DOHH2 (cell line): Measurements from ENCODE around the gene ZNF737.

Experiments
- H3F3A ChIP-seq: fragments of 200-600 bp; sonication (generic), shearing (Covaris generic); 2 replicates; pipeline ENCODE4 v1.6.0; 2016; ENCODE audit warnings: antibody characterized with exemption, mild to moderate bottlenecking; ENCODE audit not compliant: control insufficient read depth, insufficient read depth
- H3K27ac ChIP-seq: fragments of 200-600 bp; sonication (generic); 2 replicates; pipeline ENCODE4 v1.5.1; 2014; ENCODE audit warnings: low read depth, mild to moderate bottlenecking, low read length, moderate library complexity
- H3K27me3 ChIP-seq: fragments of 200-600 bp; sonication (generic); 2 replicates; pipeline ENCODE4 v1.6.1; 2014; ENCODE audit warnings: mild to moderate bottlenecking, low read length, mixed read lengths; ENCODE audit not compliant: control insufficient read depth
- H3K36me3 ChIP-seq: fragments of 200-600 bp; sonication (generic); 2 replicates; pipeline ENCODE4 v1.6.1; 2014; ENCODE audit warnings: mild to moderate bottlenecking, low read length, moderate library complexity, mixed read lengths; ENCODE audit not compliant: control insufficient read depth
- H3K4me1 ChIP-seq: fragments of 200-600 bp; sonication (generic); 2 replicates; pipeline ENCODE4 v1.6.1; 2014; ENCODE audit warnings: mild to moderate bottlenecking, low read length, mixed read lengths; ENCODE audit not compliant: control insufficient read depth
- H3K4me2 ChIP-seq: fragments of 200-600 bp; sonication (generic); 2 replicates; pipeline ENCODE4 v1.6.0; 2014; ENCODE audit warnings: mild to moderate bottlenecking, low read length, moderate library complexity
- H3K4me3 ChIP-seq: fragments of 200-600 bp; sonication (generic); 2 replicates; pipeline ENCODE4 v1.5.1; 2014; ENCODE audit warnings: mild to moderate bottlenecking, low read length, mixed read lengths
- H3K79me2 ChIP-seq: fragments of 200-600 bp; sonication (generic); 2 replicates; pipeline ENCODE4 v1.6.1; 2014; ENCODE audit warnings: mild to moderate bottlenecking, low read length, mixed read lengths; ENCODE audit not compliant: control insufficient read depth
- H3K9me2 ChIP-seq: fragments of 200-600 bp; sonication (generic); replicated peaks from 2 replicates; pipeline ENCODE4 v1.6.1; 2014; ENCODE audit warnings: mild to moderate bottlenecking, low read length, mixed read lengths; ENCODE audit not compliant: control insufficient read depth
- H3K9me3 ChIP-seq: fragments of 200-600 bp; sonication (generic); 2 replicates; pipeline ENCODE4 v1.6.1; 2014; ENCODE audit warnings: antibody characterized with exemption, low read length, mixed read lengths; ENCODE audit not compliant: control insufficient read depth, insufficient read depth
- H4K20me1 ChIP-seq: fragments of 200-600 bp; sonication (generic); 2 replicates; pipeline ENCODE4 v1.6.0; 2014; ENCODE audit warnings: low read depth, mild to moderate bottlenecking, antibody characterized with exemption, low read length, moderate library complexity; ENCODE audit not compliant: control insufficient read depth, insufficient read depth
- CTCF ChIP-seq: fragments of 200-600 bp; sonication (generic); IDR thresholded peaks from one replicate; pipeline ENCODE4 v1.5.1; 2014; ENCODE audit warnings: antibody characterized with exemption, mild to moderate bottlenecking, low read depth, low read length; ENCODE audit not compliant: poor library complexity, severe bottlenecking
- EZH2phosphoT487 ChIP-seq: fragments of 200-600 bp; sonication (generic); IDR thresholded peaks from 2 replicates; pipeline ENCODE4 v1.6.1; 2017; ENCODE audit warnings: borderline replicate concordance, mild to moderate bottlenecking, antibody characterized with exemption, low read length, moderate library complexity, mixed read lengths

ZNF737 gene

GRCh38 chr19:20513189-20513904, 52.2 kb downstream of the ZNF737 start:
- no peak overlapping the region for H3K4me2 ChIP-seq
- no peaks in the 10 kb centered on the region for H4K20me1 ChIP-seq
- TF ChIP-seq EZH2phosphoT487 (no peak), CTCF (no peak)
- H3K9me2 ChIP-seq, result no peaks in the 10 kb centered on the region
- no peak overlapping the region for H3K4me3 ChIP-seq
- H3K27me3 ChIP-seq, result no peaks in the 10 kb centered on the region
- H3K4me1 ChIP-seq, result no peaks in the 10 kb centered on the region
- no peaks in the 10 kb centered on the region for H3K79me2 ChIP-seq
- H3F3A ChIP-seq, result no peaks in the 10 kb centered on the region
- peaks cover 9% of the 10 kb centered on the region; the same call in 1 of the 2 replicates for H3K9me3 ChIP-seq
- no peaks in the 10 kb centered on the region for H3K36me3 ChIP-seq
- no peak overlapping the region for H3K27ac ChIP-seq

- TF ChIP-seq EZH2phosphoT487 (no peak), CTCF (no peak)
- no peaks in the 10 kb centered on the region for H3K27me3 ChIP-seq
- H3K4me1 ChIP-seq, result no peaks in the 10 kb centered on the region
- H3F3A ChIP-seq, result no peaks in the 10 kb centered on the region
- H3K9me3 ChIP-seq, result peaks cover 7% of the 10 kb centered on the region; the same call in 1 of the 2 replicates
- no peak overlapping the region for H3K4me3 ChIP-seq
- H3K79me2 ChIP-seq, result no peaks in the 10 kb centered on the region
- H3K27ac ChIP-seq, result no peak overlapping the region
- H3K9me2 ChIP-seq, result no peaks in the 10 kb centered on the region
- no peaks in the 10 kb centered on the region for H3K36me3 ChIP-seq
- H3K4me2 ChIP-seq, result no peak overlapping the region
- no peaks in the 10 kb centered on the region for H4K20me1 ChIP-seq
These were observed 62.1 kb downstream of the ZNF737 start for GRCh38 chr19:20503476-20503875.
